ENCODE results near the gene CIC. TPM values are rescaled to one million over a fixed set of nuclear protein-coding genes. Genes with fewer than 3 reads are reported as not detected.

Gene CIC
- polyA plus RNA-seq, 2 of the 4 experiments (the other 2 are of a cell fraction), result 7.2 to 56.4 TPM

- H3K9me3 ChIP-seq, result no peaks in the 10 kb centered on the region
- FAIRE-seq, result no peak
- CTCF ChIA-PET, result interaction anchor here (1.0 to 23.7 kb wide), 9 partner anchors 11 to 181 kb away, joined by 3 to 616 read pairs (median 11); partner anchors contain the start of genes GSK3A, PAFAH1B3, POU2F2 and PRR19
- 90% methylated on average over 8 of the region's 8 CpGs for WGBS (ENCODE audit: missing lambda C conversion rate)
- TF ChIP-seq GATA3 (IDR thresholded peaks at IDR 0.05; ENCODE audit: borderline replicate concordance) (no peak), CBX8 (IDR thresholded peaks at IDR 0.05) (no peak), POLR2AphosphoS2 (conservative IDR thresholded peaks at IDR 0.05; ENCODE audit: low read length) (no peak), FOSL2 (IDR thresholded peaks at IDR 0.05) (no peak), FOSL2 (CRISPR knock-in tag; IDR thresholded peaks at IDR 0.05) (no peak), ZNF302 (CRISPR knock-in tag; IDR thresholded peaks at IDR 0.05) (no peak), JUNB (IDR thresholded peaks at IDR 0.05) (no peak), TP53 (CRISPR knock-in tag; IDR thresholded peaks at IDR 0.05) (no peak), HOXB5 (CRISPR knock-in tag; IDR thresholded peaks at IDR 0.05) (no peak), CEBPB (IDR thresholded peaks at IDR 0.05) (no peak), FOXS1 (CRISPR knock-in tag; IDR thresholded peaks at IDR 0.05) (no peak), E2F6 (IDR thresholded peaks at IDR 0.05; ENCODE audit: borderline replicate concordance, low read depth) (no peak), CHD4 (IDR thresholded peaks at IDR 0.05; ENCODE audit: borderline replicate concordance) (no peak), CTCF (IDR thresholded peaks at IDR 0.05) (no peak), HOXA7 (CRISPR knock-in tag; IDR thresholded peaks at IDR 0.05) (no peak), NPAS2 (CRISPR knock-in tag; IDR thresholded peaks at IDR 0.05; ENCODE audit: borderline replicate concordance) (no peak), HES2 (IDR thresholded peaks at IDR 0.05) (no peak), RNF2 (IDR thresholded peaks at IDR 0.05; ENCODE audit: borderline replicate concordance, low read depth) (no peak), PHF8 (IDR thresholded peaks at IDR 0.05; ENCODE audit: borderline replicate concordance, low read depth) (no peak)
- TF ChIP-seq, protein P1, sequence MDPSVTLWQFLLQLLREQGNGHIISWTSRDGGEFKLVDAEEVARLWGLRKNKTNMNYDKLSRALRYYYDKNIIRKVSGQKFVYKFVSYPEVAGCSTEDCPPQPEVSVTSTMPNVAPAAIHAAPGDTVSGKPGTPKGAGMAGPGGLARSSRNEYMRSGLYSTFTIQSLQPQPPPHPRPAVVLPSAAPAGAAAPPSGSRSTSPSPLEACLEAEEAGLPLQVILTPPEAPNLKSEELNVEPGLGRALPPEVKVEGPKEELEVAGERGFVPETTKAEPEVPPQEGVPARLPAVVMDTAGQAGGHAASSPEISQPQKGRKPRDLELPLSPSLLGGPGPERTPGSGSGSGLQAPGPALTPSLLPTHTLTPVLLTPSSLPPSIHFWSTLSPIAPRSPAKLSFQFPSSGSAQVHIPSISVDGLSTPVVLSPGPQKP (IDR thresholded peaks at IDR 0.05; ENCODE audit: low read depth, low read length), result no peak
- TF ChIP-seq, protein P2, sequence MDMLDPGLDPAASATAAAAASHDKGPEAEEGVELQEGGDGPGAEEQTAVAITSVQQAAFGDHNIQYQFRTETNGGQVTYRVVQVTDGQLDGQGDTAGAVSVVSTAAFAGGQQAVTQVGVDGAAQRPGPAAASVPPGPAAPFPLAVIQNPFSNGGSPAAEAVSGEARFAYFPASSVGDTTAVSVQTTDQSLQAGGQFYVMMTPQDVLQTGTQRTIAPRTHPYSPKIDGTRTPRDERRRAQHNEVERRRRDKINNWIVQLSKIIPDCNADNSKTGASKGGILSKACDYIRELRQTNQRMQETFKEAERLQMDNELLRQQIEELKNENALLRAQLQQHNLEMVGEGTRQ (IDR thresholded peaks at IDR 0.05), result no peak
- no peak for DNase-seq (ENCODE audit: low read depth in 1 of 2, low spot score in 1 of 2)
- POLR2A ChIA-PET, result interaction anchor here (1.9 kb wide), 1 partner anchor 46 kb away, joined by 6 read pairs; no protein-coding TSS in a partner anchor
- peaks cover 28% of the 10 kb centered on the region for H3K4me1 ChIP-seq
- H3K4me2 ChIP-seq, result no peak overlapping the region
- no peak overlapping the region for H3K27ac ChIP-seq
- no peak overlapping the region for H3K4me3 ChIP-seq
- no peak for ATAC-seq
These were observed 20.5 kb downstream of the CIC start for GRCh38 chr19:42289556-42290041.

DNA sequence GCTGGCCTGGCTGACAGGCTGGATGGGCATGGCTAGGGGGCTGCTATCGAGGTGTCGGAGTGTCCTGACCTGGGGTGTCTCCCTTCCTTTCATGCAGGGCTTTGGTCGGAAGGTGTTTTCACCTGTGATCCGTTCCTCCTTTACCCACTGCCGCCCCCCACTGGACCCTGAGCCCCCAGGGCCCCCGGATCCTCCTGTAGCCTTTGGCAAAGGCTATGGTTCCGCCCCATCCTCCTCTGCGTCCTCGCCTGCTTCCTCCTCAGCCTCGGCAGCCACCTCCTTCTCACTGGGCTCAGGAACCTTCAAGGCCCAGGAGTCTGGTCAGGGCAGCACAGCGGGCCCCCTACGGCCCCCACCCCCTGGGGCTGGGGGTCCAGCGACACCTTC is 21.1 kb downstream of the CIC start:
- FAIRE-seq (no peak), DNase-seq (ENCODE audit: low read depth in 1 of 2, low spot score in 1 of 2) (no peak), ATAC-seq (no peak)
- TF ChIP-seq PBX3 (IDR thresholded peaks at IDR 0.05) (no peak), KDM5A (IDR thresholded peaks at IDR 0.05) (no peak), MYC (IDR thresholded peaks at IDR 0.05; ENCODE audit: borderline replicate concordance, low read length) (no peak), HES2 (IDR thresholded peaks at IDR 0.05) (no peak), CBX8 (IDR thresholded peaks at IDR 0.05) (no peak), MAFK (IDR thresholded peaks at IDR 0.05; ENCODE audit: partially characterized antibody) (no peak)
- Histone ChIP-seq H3K27ac (no peak overlapping the region), H3K4me2 (no peak overlapping the region), H3K9me3 (no peaks in the 10 kb centered on the region), H3K4me1 (peaks cover 23% of the 10 kb centered on the region), H3K4me3 (no peak overlapping the region)
- ChIA-PET POLR2A (interaction anchor here (1.9 kb wide), 1 partner anchor 47 kb away, joined by 6 read pairs; no protein-coding TSS in a partner anchor), CTCF (interaction anchor here (0.8 to 23.7 kb wide), 12 partner anchors 10 to 158 kb away, joined by 3 to 616 read pairs (median 6); partner anchors contain the start of genes CIC, DEDD2, GSK3A and PAFAH1B3)
- 85% methylated on average over 12 of the region's 13 CpGs for WGBS (ENCODE audit: missing lambda C conversion rate)

Measured in A549 (cell line).